ENCODE results near the gene MATCAP1. TPM values are rescaled to one million over a fixed set of nuclear protein-coding genes. Genes with fewer than 3 reads are reported as not detected.

MATCAP1 gene
- total RNA-seq, 4 donors from 2014 or later = 27.6 to 220 (median 32.5) TPM

- intact Hi-C loops (cut with DNase I; ENCODE audit: low total_unique reads) (no loop called here), in situ Hi-C loops (cut with MboI; ENCODE audit: low pct_ligation_motif_present in 1 of 4, low pct_unique_long_range_greater_than_20kb in 1 of 4, low sequenced_read_pairs in 3 of 4) (no loop called here)
- no peak overlapping the region for H3K4me3 ChIP-seq
- H3K36me3 ChIP-seq = no peaks in the 10 kb centered on the region
- no peak for TF ChIP-seq POLR2AphosphoS5 (IDR thresholded peaks at IDR 0.05)
- no peak for TF ChIP-seq CTCF (IDR thresholded peaks at IDR 0.05)
- TF ChIP-seq EP300 (IDR thresholded peaks at IDR 0.05; ENCODE audit: low read depth) = no peak
- no peaks in the 10 kb centered on the region for H3K9me3 ChIP-seq
- no peak overlapping the region for H3K27ac ChIP-seq
- 79% methylated on average over 4 of the region's 4 CpGs; no CpG with 5 or more reads in 1 of the 2 donors for WGBS, 2 donors (ENCODE audit: low coverage in 1 of 2)
- H3K4me1 ChIP-seq = peaks cover 17 to 33% (median 29%) of the 10 kb centered on the region in 4 donors
- no peak for DNase-seq
- no peaks in the 10 kb centered on the region for H3K27me3 ChIP-seq
These were observed 4.6 kb upstream of the MATCAP1 start for GRCh38 chr16:67188323-67188722.

GRCh38 chr16:67187175-67187890 is 3.6 kb upstream of the MATCAP1 start:
- intact Hi-C loops (cut with DNase I; ENCODE audit: low total_unique reads) (no loop called here), in situ Hi-C loops (cut with MboI; ENCODE audit: low pct_ligation_motif_present in 1 of 4, low pct_unique_long_range_greater_than_20kb in 1 of 4, low sequenced_read_pairs in 3 of 4) (no loop called here)
- Histone ChIP-seq H3K27ac (no peak overlapping the region), H3K4me1 (peaks cover 12 to 34% (median 25%) of the 10 kb centered on the region in 4 donors), H3K27me3 (no peaks in the 10 kb centered on the region), H3K9me3 (no peaks in the 10 kb centered on the region), H3K4me3 (no peak overlapping the region), H3K36me3 (no peaks in the 10 kb centered on the region)
- WGBS, 2 donors (ENCODE audit: low coverage in 1 of 2) = 87% methylated on average over 15 of the region's 26 CpGs; no CpG with 5 or more reads in 1 of the 2 donors
- TF ChIP-seq POLR2A (IDR thresholded peaks at IDR 0.05) (no peak), EP300 (IDR thresholded peaks at IDR 0.05; ENCODE audit: low read depth) (no peak), POLR2AphosphoS5 (IDR thresholded peaks at IDR 0.05) (no peak), CTCF (IDR thresholded peaks at IDR 0.05) (no peak)
- DNase-seq = no peak

- peaks cover 12 to 36% (median 24%) of the 10 kb centered on the region in 4 donors for H3K4me1 ChIP-seq
- no peak overlapping the region for H3K4me3 ChIP-seq
- DNase-seq = no peak
- no peaks in the 10 kb centered on the region for H3K27me3 ChIP-seq
- intact Hi-C loops (cut with DNase I; ENCODE audit: low total_unique reads) = no loop called here
- in situ Hi-C loops (cut with MboI; ENCODE audit: low pct_ligation_motif_present in 1 of 4, low pct_unique_long_range_greater_than_20kb in 1 of 4, low sequenced_read_pairs in 3 of 4) = no loop called here
- WGBS, 2 donors (ENCODE audit: low coverage in 1 of 2) = 53% methylated on average over 5 of the region's 5 CpGs; no CpG with 5 or more reads in 1 of the 2 donors
- no peak for TF ChIP-seq EP300 (IDR thresholded peaks at IDR 0.05; ENCODE audit: low read depth)
- TF ChIP-seq POLR2A (IDR thresholded peaks at IDR 0.05) = no peak
- no peak for TF ChIP-seq POLR2AphosphoS5 (IDR thresholded peaks at IDR 0.05)
- TF ChIP-seq CTCF (IDR thresholded peaks at IDR 0.05) = no peak
- H3K27ac ChIP-seq = no peak overlapping the region
- no peaks in the 10 kb centered on the region for H3K9me3 ChIP-seq
- H3K36me3 ChIP-seq = no peaks in the 10 kb centered on the region
These were observed 2.8 kb upstream of the MATCAP1 start for GRCh38 chr16:67186550-67186950.

GRCh38 chr16:67185651-67186134 is 1.9 kb upstream of the MATCAP1 start:
- intact Hi-C loops (cut with DNase I; ENCODE audit: low total_unique reads) = loop anchor here (2.0 kb wide), 1 partner anchor 27 kb away; the partner anchor contains the start of genes FBXL8 and TRADD

More at GRCh38 chr16:67185651-67186134, 1.9 kb upstream of the MATCAP1 start:
- Histone ChIP-seq H3K36me3 (no peaks in the 10 kb centered on the region), H3K9me3 (no peaks in the 10 kb centered on the region), H3K27me3 (no peaks in the 10 kb centered on the region), H3K4me1 (peaks cover 12 to 32% (median 23%) of the 10 kb centered on the region in 4 donors), H3K27ac (peak overlapping the region in 1 of 4 donors; percentile 94), H3K4me3 (peak overlapping the region in 2 of 4 donors; percentile 9 to 77)
- no peak for DNase-seq
- 0 to 8% methylated on average over 7 to 12 of the region's 12 CpGs for WGBS, 2 donors (ENCODE audit: low coverage in 1 of 2)
- TF ChIP-seq POLR2A (IDR thresholded peaks at IDR 0.05) (no peak), POLR2AphosphoS5 (IDR thresholded peaks at IDR 0.05) (no peak), EP300 (IDR thresholded peaks at IDR 0.05; ENCODE audit: low read depth) (no peak)
- in situ Hi-C loops (cut with MboI; ENCODE audit: low pct_ligation_motif_present in 1 of 4, low pct_unique_long_range_greater_than_20kb in 1 of 4, low sequenced_read_pairs in 3 of 4) = no loop called here
